ENCODE results near the gene KLHL18.
"Not testable (repeated sequence)": the region's sequence is repeated elsewhere in the genome, so short reads cannot be mapped to it uniquely, and the experiment has no call there.

The KLHL18 gene

GRCh38 chr3:47366833-47367232 is 84.1 kb downstream of the KLHL18 start:
- DNase-seq, result no peak

DNA sequence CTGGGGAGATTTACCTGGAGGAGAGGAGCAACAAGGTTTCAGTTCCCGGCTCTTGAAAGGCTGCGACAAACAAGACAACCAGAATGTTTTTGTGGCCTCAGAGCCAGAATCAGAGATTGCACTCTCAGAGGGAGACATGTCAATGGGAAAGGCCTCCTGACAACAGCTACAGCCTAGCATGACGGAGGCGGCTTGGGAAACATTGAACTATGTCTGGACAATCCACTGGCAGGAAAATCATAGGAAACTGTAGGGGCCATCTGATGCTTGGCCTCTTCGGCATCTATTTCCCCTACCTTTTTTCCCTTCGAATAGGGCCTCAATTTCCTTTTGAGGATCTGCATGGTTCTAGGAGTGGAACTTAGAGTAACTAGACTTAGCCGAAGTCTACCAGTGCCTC is 84.9 kb downstream of the KLHL18 start:
- DNase-seq, result no peak

DNA sequence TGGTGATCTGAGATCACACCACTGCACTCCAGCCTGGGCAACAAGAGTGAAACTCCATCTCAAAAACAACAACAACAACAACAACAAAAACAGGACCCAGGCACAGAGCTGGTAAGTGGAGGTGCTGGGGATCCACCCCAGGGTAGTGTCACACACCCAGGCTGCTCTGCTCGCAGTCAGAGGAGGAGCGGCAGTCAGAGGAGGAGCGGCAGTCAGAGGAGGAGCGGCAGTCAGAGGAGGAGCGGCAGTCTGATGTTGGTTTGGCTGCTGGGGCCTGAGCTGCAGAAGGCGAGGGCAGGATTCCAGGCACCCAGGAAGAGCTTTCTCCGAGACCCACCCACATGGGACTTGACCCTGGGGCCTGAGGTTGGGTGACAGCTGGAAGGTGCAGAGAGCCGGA is 87.3 kb downstream of the KLHL18 start:
- DNase-seq, result not testable (repeated sequence)

- DNase-seq, result peak; percentile 45
Observed at GRCh38 chr3:47370887-47371697, 88.3 kb downstream of the KLHL18 start.

GRCh38 chr3:47374587-47374986 is 91.8 kb downstream of the KLHL18 start:
- no peak for DNase-seq

DNA sequence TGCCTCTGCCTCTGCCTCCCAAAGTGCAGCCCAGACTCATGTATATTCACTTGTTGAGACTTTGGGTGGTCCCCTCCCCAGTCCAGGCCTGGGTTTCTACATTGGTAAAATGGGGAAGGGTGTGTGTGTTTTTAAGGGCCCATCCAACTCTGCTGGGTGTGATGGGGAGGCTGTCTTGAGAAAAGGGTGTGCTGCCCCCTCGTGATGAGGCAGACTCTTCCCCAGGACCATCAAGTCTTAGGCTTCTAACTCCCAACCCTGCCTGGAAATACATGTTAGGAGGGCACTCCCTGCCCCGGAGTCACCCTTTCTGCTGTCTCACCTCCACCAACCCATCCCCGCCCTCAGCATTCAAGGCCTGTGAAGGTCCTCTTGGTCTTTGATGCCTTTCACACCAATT is 93.6 kb downstream of the KLHL18 start:
- DNase-seq, result no peak

- DNase-seq, result no peak
Observed at GRCh38 chr3:47377186-47377585, 94.4 kb downstream of the KLHL18 start.

DNA sequence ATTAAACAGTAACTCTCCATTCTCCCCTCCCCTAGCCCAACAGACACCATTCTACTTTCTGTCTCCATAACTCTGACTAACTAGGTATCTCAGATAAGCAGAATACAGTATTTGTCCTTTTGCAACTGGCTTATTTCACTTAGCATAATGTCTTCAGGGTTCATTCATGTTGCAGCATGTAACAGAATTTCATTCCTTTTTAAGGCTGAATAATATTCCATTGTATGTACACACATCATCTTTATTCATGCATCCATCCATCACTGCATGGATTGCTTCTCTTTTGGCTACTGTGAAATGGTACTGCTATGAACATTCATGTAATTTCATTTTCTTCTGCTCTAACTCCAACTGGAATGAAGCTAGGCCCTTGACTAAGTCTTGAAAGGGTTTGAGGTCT is 96.1 kb downstream of the KLHL18 start:
- DNase-seq, result no peak

GRCh38 chr3:47379411-47379899 is 96.7 kb downstream of the KLHL18 start:
- no peak for DNase-seq

DNA sequence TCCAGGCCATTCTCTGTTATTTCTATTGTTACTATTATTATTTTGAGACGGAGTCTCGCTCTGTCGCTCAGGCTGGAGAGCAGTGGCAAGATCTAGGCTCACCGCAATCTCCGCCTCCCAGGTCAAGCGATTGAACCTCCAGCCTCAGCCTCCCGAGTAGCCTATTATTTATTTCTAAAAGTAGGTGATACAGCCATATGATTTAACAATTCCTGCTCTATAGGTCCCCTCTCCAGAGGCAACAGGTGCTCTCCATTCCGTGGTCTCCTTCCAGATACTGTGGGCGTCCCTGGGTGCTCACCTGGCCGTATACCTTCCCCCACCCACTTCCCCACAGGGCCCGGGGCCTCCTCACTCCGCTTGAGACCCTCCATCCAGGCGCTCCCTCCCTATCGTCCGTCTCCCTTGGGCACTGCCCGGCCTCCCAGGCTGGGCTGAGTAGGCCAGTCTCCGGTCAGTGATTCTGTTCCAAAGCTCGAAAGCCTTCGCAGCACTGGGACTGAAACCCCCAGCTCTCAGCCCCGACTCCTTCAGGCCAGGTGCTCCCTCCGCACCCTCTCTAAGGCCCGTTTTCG is 97.4 kb downstream of the KLHL18 start:
- DNase-seq, result no peak

GRCh38 chr3:47380601-47381316 is 98.0 kb downstream of the KLHL18 start, which contains the start of gene PTPN23:
Gene PTPN23, plus strand, starts transcription at chr3:47381021. Its CDS starts 76 bp downstream, at chr3:47381097.
- DNase-seq, result peak; percentile 97

DNA sequence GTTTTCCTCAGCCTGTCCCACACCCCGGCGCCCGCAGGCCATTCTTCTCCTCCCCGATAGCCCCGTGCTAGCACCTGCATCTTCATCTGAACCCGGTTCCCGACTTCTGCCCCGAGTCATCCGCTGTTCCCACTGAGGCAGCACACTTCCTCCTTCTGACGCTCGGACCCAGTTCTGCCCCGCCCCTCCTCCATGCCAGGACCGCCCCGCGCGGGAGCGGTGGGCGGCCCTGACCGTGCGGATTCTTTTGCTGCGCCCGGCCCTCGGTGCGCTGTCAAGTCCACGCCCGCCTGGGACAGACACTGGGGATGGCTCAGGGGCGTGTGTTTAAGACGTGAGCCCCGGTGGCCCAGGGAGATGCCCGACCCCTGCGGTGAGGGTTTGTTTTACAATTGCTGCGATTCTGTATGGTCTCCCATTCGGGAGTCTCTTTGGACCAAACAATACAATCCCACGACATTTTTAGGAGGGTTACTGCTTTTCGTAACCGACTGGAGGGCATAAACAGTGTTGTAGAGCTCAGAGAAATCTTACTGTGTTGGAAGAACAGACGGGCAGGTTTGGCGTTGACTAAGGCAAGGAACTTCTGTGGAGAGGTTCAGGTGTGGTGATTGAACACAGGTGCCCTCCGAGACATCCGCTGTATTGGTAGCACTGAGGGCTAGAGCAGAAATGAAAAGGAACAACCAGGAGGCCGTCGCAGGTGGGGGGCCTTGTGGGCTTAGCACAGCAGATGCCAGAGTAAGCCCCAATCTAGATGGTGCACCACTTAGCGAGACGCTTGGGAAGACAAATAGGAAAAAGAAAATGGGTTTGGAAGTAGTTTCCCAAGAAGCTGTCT is 98.8 kb downstream of the KLHL18 start:
- peak; percentile 89 for DNase-seq

GRCh38 chr3:47384425-47384824 is 101.7 kb downstream of the KLHL18 start:
- no peak for DNase-seq

DNA sequence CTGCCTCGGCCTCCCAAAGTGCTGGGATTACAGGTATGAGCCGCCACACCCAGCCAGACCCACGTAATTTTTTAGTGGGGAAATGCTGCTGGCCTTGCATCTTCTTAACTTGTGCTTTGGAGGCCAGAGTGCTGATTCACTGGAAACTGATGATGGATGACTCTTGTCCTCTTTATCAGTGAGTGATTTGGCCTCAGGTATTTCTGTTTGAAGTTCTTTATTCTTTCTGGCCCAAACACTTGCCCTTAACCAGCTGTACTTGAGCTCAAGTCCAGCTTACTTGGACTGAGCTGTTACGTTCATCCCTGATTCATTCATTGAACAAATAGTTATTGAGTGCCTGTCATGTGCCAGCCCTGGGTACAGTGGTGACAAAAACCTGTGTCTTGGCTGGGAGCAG is 102.3 kb downstream of the KLHL18 start:
- DNase-seq, result no peak

DNA sequence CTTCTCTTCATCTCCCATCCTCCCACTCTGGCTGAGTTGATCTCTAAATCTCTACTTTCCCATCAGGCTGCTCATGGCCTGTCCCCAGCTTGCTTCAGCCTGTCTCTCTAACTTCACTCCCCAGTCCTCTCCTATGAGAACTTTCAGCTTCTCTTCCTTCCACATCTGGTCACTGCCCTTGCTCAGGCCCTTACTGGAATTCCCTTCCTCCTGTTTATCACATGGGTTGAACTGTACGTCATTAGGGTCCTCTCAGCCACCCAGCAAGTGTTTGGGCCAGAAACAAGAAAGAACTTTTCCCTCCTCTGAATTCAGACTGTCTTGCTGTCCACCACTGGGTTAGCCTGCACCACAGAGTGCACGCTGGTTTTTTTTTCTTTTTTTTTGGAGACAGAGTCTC is 103.1 kb downstream of the KLHL18 start:
- no peak for DNase-seq

GRCh38 chr3:47392933-47393332 is 110.2 kb downstream of the KLHL18 start:
- no peak for DNase-seq

DNA sequence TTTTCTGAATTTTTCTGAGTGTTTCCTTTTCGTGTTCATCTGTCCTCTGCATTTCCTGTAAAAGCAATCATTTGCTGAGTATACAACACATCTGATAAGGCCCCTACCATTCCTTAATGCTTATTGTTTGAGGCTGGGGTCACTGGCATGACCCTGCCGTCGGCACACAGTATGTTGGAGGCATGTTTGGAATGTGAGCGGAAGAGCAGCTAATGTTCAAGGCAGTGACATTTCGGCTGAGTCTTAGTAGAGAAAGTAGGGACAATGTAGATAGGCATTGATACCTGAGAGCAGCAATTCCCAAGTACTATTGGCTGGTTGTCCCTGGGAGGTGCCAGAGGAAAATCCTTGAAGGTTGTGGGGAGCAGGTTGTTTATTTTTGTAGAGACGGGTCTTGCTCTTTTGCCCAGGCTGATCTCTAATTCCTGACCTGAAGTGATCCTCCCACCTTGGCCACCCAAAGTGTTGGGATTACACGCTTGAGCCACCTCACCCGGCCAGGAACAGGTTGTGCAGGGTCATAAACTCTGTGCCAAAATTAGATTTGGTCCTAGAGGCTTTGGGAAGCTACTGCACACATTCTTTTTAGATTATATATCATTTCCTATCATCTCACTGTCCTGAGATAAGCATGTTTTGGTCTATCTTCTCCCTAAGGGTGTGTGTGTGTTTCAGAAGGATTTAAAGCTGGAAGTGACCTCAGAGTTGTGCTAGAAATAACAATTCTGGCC is 111.6 kb downstream of the KLHL18 start:
- DNase-seq, result peak; percentile 28

GRCh38 chr3:47394881-47395280 is 112.1 kb downstream of the KLHL18 start:
- DNase-seq, result no peak
